H9 (cell line): Measurements from ENCODE around the gene SDC3. TPM values are rescaled to one million over a fixed set of nuclear protein-coding genes. Genes with fewer than 3 reads are reported as not detected.

Source experiments
- DNase-seq: peaks from one replicate; pipeline ENCODE4 v3.0.0-alpha.2; 2017
- H2AFZ ChIP-seq: one replicate; pipeline ENCODE4 v1.6.1; 2013; ENCODE audit warnings: mild to moderate bottlenecking, low read length, control low read depth, moderate library complexity
- H2AK5ac ChIP-seq: 2 replicates; pipeline ENCODE4 v1.6.1; 2013; ENCODE audit warnings: low read length, control low read depth, mixed read lengths; ENCODE audit not compliant: insufficient read length
- H2BK120ac ChIP-seq: one replicate; pipeline ENCODE4 v1.6.1; 2013; ENCODE audit warnings: low read depth, mild to moderate bottlenecking, low read length, control low read depth, inconsistent platforms; ENCODE audit not compliant: poor library complexity, severe bottlenecking
- H2BK12ac ChIP-seq: 2 replicates; pipeline ENCODE4 v1.6.1; 2013; ENCODE audit warnings: low read length, control low read depth, mixed read lengths, low read depth; ENCODE audit not compliant: insufficient read length
- H2BK15ac ChIP-seq: 2 replicates; pipeline ENCODE4 v1.6.1; 2013; ENCODE audit warnings: low read depth, low read length, control low read depth
- H2BK20ac ChIP-seq: one replicate; pipeline ENCODE4 v1.6.1; 2013; ENCODE audit warnings: low read depth, mild to moderate bottlenecking, low read length, control low read depth, inconsistent platforms; ENCODE audit not compliant: poor library complexity, severe bottlenecking
- H2BK5ac ChIP-seq: 2 replicates; pipeline ENCODE4 v1.6.1; 2013; ENCODE audit warnings: low read length, control low read depth, mixed read lengths; ENCODE audit not compliant: insufficient read length
- H3K14ac ChIP-seq: 2 replicates; pipeline ENCODE4 v1.6.1; 2013; ENCODE audit warnings: low read length, control low read depth; ENCODE audit not compliant: insufficient read depth
- H3K18ac ChIP-seq: 2 replicates; pipeline ENCODE4 v1.6.1; 2013; ENCODE audit warnings: low read depth, mild to moderate bottlenecking, mixed read lengths, low read length, control low read depth; ENCODE audit not compliant: insufficient read length
- H3K23ac ChIP-seq: 2 replicates; pipeline ENCODE4 v1.6.1; 2013; ENCODE audit warnings: low read length, control low read depth, mixed read lengths, low read depth; ENCODE audit not compliant: insufficient read length
- H3K23me2 ChIP-seq: 2 replicates; pipeline ENCODE4 v1.6.1; 2013; ENCODE audit warnings: low read depth, mild to moderate bottlenecking, mixed read lengths, low read length, control low read depth; ENCODE audit not compliant: insufficient read length, poor library complexity, severe bottlenecking
- H3K27ac ChIP-seq: 2 replicates; pipeline ENCODE4 v1.5.1; 2013; ENCODE audit warnings: low read length, control low read depth, mixed read lengths, low read depth; ENCODE audit not compliant: insufficient read length
- H3K27me3 ChIP-seq: 2 replicates; pipeline ENCODE4 v1.6.1; 2013; ENCODE audit warnings: low read length, control low read depth, inconsistent platforms; ENCODE audit not compliant: insufficient read depth
- H3K4ac ChIP-seq: 2 replicates; pipeline ENCODE4 v1.6.1; 2013; ENCODE audit warnings: low read depth, mild to moderate bottlenecking, control low read depth, inconsistent platforms, low read length, moderate library complexity
- H3K4me1 ChIP-seq: 2 replicates; pipeline ENCODE4 v1.6.1; 2013; ENCODE audit warnings: low read length, control low read depth, inconsistent platforms; ENCODE audit not compliant: insufficient read depth
- H3K4me2 ChIP-seq: 2 replicates; pipeline ENCODE4 v1.6.1; 2013; ENCODE audit warnings: low read length, control low read depth, mixed read lengths; ENCODE audit not compliant: insufficient read length, insufficient read depth
- H3K56ac ChIP-seq: 2 replicates; pipeline ENCODE4 v1.6.1; 2013; ENCODE audit warnings: low read depth, mild to moderate bottlenecking, mixed read lengths, low read length, control low read depth; ENCODE audit not compliant: insufficient read length
- H3K79me1 ChIP-seq: 2 replicates; pipeline ENCODE4 v1.6.1; 2013; ENCODE audit warnings: low read depth, mild to moderate bottlenecking, moderate library complexity, low read length, control low read depth, inconsistent platforms; ENCODE audit not compliant: insufficient read depth, poor library complexity, severe bottlenecking
- H3K79me2 ChIP-seq: 2 replicates; pipeline ENCODE4 v1.6.1; 2013; ENCODE audit warnings: low read length, control low read depth, inconsistent platforms; ENCODE audit not compliant: insufficient read depth
- H3K9ac ChIP-seq: 2 replicates; pipeline ENCODE4 v1.6.1; 2013; ENCODE audit warnings: low read length, control low read depth, mixed read lengths; ENCODE audit not compliant: insufficient read length; ENCODE audit errors: extremely low read depth
- H3K9me3 ChIP-seq: one replicate; pipeline ENCODE4 v1.6.1; 2013; ENCODE audit warnings: low read depth, low read length, inconsistent platforms; ENCODE audit not compliant: control insufficient read depth
- H3T11ph ChIP-seq: one replicate; pipeline ENCODE4 v1.6.1; 2013; ENCODE audit warnings: mild to moderate bottlenecking, low read length, control low read depth, inconsistent platforms
- H4K20me1 ChIP-seq: one replicate; pipeline ENCODE4 v1.6.1; 2013; ENCODE audit not compliant: control insufficient read depth, insufficient read length, insufficient read depth
- H4K5ac ChIP-seq: 2 replicates; pipeline ENCODE4 v1.6.1; 2013; ENCODE audit warnings: low read depth, mild to moderate bottlenecking, mixed read lengths, low read length, control low read depth; ENCODE audit not compliant: insufficient read length
- H4K8ac ChIP-seq: replicated peaks from 2 replicates; pipeline ENCODE4 v1.6.1; 2013; ENCODE audit warnings: low read length, control low read depth, mixed read lengths, low read depth; ENCODE audit not compliant: insufficient read length
- H4K91ac ChIP-seq: 2 replicates; pipeline ENCODE4 v1.6.1; 2013; ENCODE audit warnings: low read depth, mild to moderate bottlenecking, moderate library complexity, mixed read lengths, low read length, control low read depth; ENCODE audit not compliant: insufficient read length
- H3K27ac Mint-ChIP-seq, 3 experiments: 2 replicates in 2 of 3; 3 replicates in 1 of 3; pipeline ENCODE4 v1.8.0; 2020 to 2021; ENCODE audit warnings: mixed read lengths in 3 of 3, mild to moderate bottlenecking in 1 of 3, moderate library complexity in 1 of 3
- H3K27me3 Mint-ChIP-seq: 2 replicates; pipeline ENCODE4 v1.8.0; 2021; ENCODE audit warnings: low read depth, mild to moderate bottlenecking, moderate library complexity, mixed read lengths
- H3K36me3 Mint-ChIP-seq, 3 experiments: 2 replicates in 2 of 3; 3 replicates in 1 of 3; pipeline ENCODE4 v1.8.0; 2020 to 2021; ENCODE audit warnings: low read depth in 3 of 3, mixed read lengths in 3 of 3; ENCODE audit not compliant: insufficient read depth in 1 of 3
- H3K4me1 Mint-ChIP-seq, 2 experiments: 2 replicates each; pipeline ENCODE4 v1.8.0; 2020; ENCODE audit warnings: mixed read lengths in 2 of 2
- H3K4me3 Mint-ChIP-seq, 2 experiments: 2 replicates in 1 of 2; 3 replicates in 1 of 2; pipeline ENCODE4 v1.8.0; 2020 to 2021; ENCODE audit warnings: mild to moderate bottlenecking in 2 of 2, mixed read lengths in 2 of 2, moderate library complexity in 1 of 2
- H3K9me3 Mint-ChIP-seq, 2 experiments: 2 replicates in 1 of 2; 3 replicates in 1 of 2; pipeline ENCODE4 v1.8.0; 2020; ENCODE audit warnings: mild to moderate bottlenecking in 2 of 2, mixed read lengths in 2 of 2, moderate library complexity in 1 of 2
- CTCF ChIP-seq: fragments of 200-600 bp; sonication (generic); conservative IDR thresholded peaks from 3 replicates; pipeline ENCODE4 v1.8.0; 2021; ENCODE audit warnings: antibody characterized with exemption, mild to moderate bottlenecking
- WGBS: extraction: QIAGEN DNeasy Blood & Tissue Kit; methylation state at CpG from one replicate; pipeline ENCODE4 v1.1.7; 2013; ENCODE audit warnings: missing lambda C conversion rate, low lambda C conversion rate, mixed read lengths; ENCODE audit not compliant: insufficient read length; ENCODE audit errors: extremely low coverage; 5-methylcytosine and 5-hydroxymethylcytosine counted together
- total RNA-seq: library from RNA; stranded (reverse); gene quantifications from 2 replicates; pipeline ENCODE4 v1.2.1, GENCODE V29; 2021

The SDC3 gene
- total RNA-seq, 1 experiment from 2014 or later = 25.9 TPM

- no peak overlapping the region for H3K23ac ChIP-seq
- Mint-ChIP-seq H3K36me3 (peaks cover 37 to 87% (median 85%) of the 10 kb centered on the region in 3 experiments; a peak in 6 of 7 replicates), H3K4me3 (no peak overlapping the region), H3K27me3 (no peaks in the 10 kb centered on the region), H3K9me3 (no peaks in the 10 kb centered on the region), H3K27ac (0 out of 7 replicates have a peak overlapping the region, but pooled peaks of 1 of the 3 experiments have one; percentile 44), H3K4me1 (no peaks in the 10 kb centered on the region)
- no peak overlapping the region for H2BK5ac ChIP-seq
- H4K91ac ChIP-seq = no peak overlapping the region
- H3K27me3 ChIP-seq = no peaks in the 10 kb centered on the region
- H3K4ac ChIP-seq = no peak overlapping the region
- H3K23me2 ChIP-seq = no peaks in the 10 kb centered on the region
- WGBS = no CpG with 5 or more reads among the region's 1 CpG
- H2AFZ ChIP-seq = no peak overlapping the region
- no peak overlapping the region for H2BK20ac ChIP-seq
- no peak overlapping the region for H3T11ph ChIP-seq
- 0 out of 2 replicates have a peak, but pooled peaks cover 1% of the 10 kb centered on the region for H3K79me2 ChIP-seq
- H4K5ac ChIP-seq = no peak overlapping the region
- no peaks in the 10 kb centered on the region for H3K9me3 ChIP-seq
- no peak overlapping the region for H4K8ac ChIP-seq
- no peak overlapping the region for H2AK5ac ChIP-seq
- H3K4me2 ChIP-seq = no peak overlapping the region
- no peak overlapping the region for H3K56ac ChIP-seq
- no peak overlapping the region for H3K27ac ChIP-seq
- H3K18ac ChIP-seq = no peak overlapping the region
- H2BK120ac ChIP-seq = no peak overlapping the region
- H3K9ac ChIP-seq = no peak overlapping the region
- H3K79me1 ChIP-seq = peaks cover 10% of the 10 kb centered on the region
- H2BK15ac ChIP-seq = no peak overlapping the region
- H4K20me1 ChIP-seq = no peaks in the 10 kb centered on the region
- H3K4me1 ChIP-seq = no peaks in the 10 kb centered on the region
- no peak for DNase-seq
- H2BK12ac ChIP-seq = no peak overlapping the region
- no peak for TF ChIP-seq CTCF
- H3K14ac ChIP-seq = no peak overlapping the region
Observed at GRCh38 chr1:30955448-30956015, 47.0 kb upstream of the SDC3 start.
